DOHH2 (cell line): ENCODE data around the gene SHLD1.

Source experiments
- CTCF ChIP-seq: fragments of 200-600 bp; sonication (generic); IDR thresholded peaks from one replicate; pipeline ENCODE4 v1.5.1; 2014; ENCODE audit warnings: antibody characterized with exemption, mild to moderate bottlenecking, low read depth, low read length; ENCODE audit not compliant: poor library complexity, severe bottlenecking
- EZH2phosphoT487 ChIP-seq: fragments of 200-600 bp; sonication (generic); IDR thresholded peaks from 2 replicates; pipeline ENCODE4 v1.6.1; 2017; ENCODE audit warnings: borderline replicate concordance, mild to moderate bottlenecking, antibody characterized with exemption, low read length, moderate library complexity, mixed read lengths

GRCh38 chr20:5870568-5870981, 120.4 kb downstream of the SHLD1 start:
- TF ChIP-seq CTCF (no peak), EZH2phosphoT487 (no peak)
